Measurements from ENCODE around the gene DENND4A.

Gene DENND4A

DNA sequence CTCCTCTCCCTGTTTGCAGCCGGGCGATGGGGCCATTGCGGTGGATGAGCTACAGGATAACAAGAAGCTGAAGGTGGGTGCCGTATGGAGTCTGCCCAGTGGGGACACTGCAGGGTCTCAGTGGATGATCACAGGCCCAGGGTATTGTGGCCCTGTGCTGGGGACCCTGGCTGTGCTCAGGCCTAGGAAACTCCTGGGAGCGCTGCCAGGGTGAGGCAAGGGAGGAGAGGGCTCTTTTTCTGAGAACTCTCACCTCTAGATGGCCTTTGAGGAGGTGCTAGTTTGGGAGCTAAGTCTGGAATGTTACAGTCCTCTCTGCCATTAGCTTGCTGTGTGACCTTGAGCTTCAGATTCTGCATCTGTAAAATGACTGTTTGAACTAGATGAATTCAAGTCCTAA lies 154.0 kb downstream of the DENND4A start:
- H3K4me2 ChIP-seq (ENCODE audit: insufficient read depth, low read length) = no peak overlapping the region
- TF ChIP-seq, protein P1, sequence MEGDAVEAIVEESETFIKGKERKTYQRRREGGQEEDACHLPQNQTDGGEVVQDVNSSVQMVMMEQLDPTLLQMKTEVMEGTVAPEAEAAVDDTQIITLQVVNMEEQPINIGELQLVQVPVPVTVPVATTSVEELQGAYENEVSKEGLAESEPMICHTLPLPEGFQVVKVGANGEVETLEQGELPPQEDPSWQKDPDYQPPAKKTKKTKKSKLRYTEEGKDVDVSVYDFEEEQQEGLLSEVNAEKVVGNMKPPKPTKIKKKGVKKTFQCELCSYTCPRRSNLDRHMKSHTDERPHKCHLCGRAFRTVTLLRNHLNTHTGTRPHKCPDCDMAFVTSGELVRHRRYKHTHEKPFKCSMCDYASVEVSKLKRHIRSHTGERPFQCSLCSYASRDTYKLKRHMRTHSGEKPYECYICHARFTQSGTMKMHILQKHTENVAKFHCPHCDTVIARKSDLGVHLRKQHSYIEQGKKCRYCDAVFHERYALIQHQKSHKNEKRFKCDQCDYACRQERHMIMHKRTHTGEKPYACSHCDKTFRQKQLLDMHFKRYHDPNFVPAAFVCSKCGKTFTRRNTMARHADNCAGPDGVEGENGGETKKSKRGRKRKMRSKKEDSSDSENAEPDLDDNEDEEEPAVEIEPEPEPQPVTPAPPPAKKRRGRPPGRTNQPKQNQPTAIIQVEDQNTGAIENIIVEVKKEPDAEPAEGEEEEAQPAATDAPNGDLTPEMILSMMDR (IDR thresholded peaks at IDR 0.05; ENCODE audit: borderline replicate concordance, extremely low read depth, low read length, poor library complexity, severe bottlenecking) = no peak
- TF ChIP-seq EZH2 (IDR thresholded peaks at IDR 0.05; ENCODE audit: borderline replicate concordance, low read depth, low read length, severe bottlenecking) = no peak
- H4K20me1 ChIP-seq (ENCODE audit: insufficient read depth, low read length) = no peaks in the 10 kb centered on the region
- no peak overlapping the region for H2AFZ ChIP-seq (ENCODE audit: low read depth, low read length)
- H3K4me3 ChIP-seq (ENCODE audit: low read depth in 1 of 2, low read length in 2 of 2) = no peak overlapping the region
- ATAC-seq (ENCODE audit: insufficient read depth, low read depth) (no peak), DNase-seq (no peak)
- no peaks in the 10 kb centered on the region for H3K36me3 ChIP-seq (ENCODE audit: insufficient read depth, low read length)
- no peaks in the 10 kb centered on the region for H3K9me3 ChIP-seq (ENCODE audit: insufficient read depth, low read length, severe bottlenecking)
- H3K4me1 ChIP-seq (ENCODE audit: insufficient read depth, low read length) = peaks cover 9% of the 10 kb centered on the region
- H3K79me2 ChIP-seq (ENCODE audit: insufficient read depth, low read length) = no peaks in the 10 kb centered on the region
- H3K9ac ChIP-seq (ENCODE audit: low read depth, low read length) = no peak overlapping the region
- H3K27me3 ChIP-seq (ENCODE audit: insufficient read depth, low read length, poor library complexity) = no peaks in the 10 kb centered on the region
- H3K27ac ChIP-seq (ENCODE audit: low read length) = no peak overlapping the region

DNA sequence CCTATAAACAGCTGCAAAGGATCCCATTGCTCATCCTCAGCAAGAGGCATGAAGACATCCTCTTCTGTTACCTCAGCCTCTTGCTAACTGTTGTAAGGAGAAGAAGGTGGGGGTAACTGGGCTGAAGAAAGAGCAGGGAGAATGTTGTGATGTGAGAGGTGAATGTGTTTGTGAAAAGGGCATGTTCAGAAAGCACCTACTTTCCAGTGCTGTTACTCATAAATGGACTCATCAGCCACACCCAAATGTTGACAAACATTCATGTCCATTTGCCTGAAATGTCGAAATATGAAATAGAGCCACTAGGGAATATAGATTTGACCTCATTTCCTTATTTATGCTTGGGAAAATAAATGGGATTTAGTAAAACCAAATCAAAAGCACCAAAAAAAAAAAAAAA lies 157.7 kb downstream of the DENND4A start:
- Histone ChIP-seq H2AFZ (ENCODE audit: low read depth, low read length) (no peak overlapping the region), H3K9me3 (ENCODE audit: insufficient read depth, low read length, severe bottlenecking) (no peaks in the 10 kb centered on the region), H3K79me2 (ENCODE audit: insufficient read depth, low read length) (no peaks in the 10 kb centered on the region), H3K4me2 (ENCODE audit: insufficient read depth, low read length) (no peak overlapping the region), H3K9ac (ENCODE audit: low read depth, low read length) (no peak overlapping the region), H3K27ac (ENCODE audit: low read length) (no peak overlapping the region), H3K4me3 (ENCODE audit: low read depth in 1 of 2, low read length in 2 of 2) (no peak overlapping the region), H3K36me3 (ENCODE audit: insufficient read depth, low read length) (no peaks in the 10 kb centered on the region), H4K20me1 (ENCODE audit: insufficient read depth, low read length) (no peaks in the 10 kb centered on the region), H3K27me3 (ENCODE audit: insufficient read depth, low read length, poor library complexity) (no peaks in the 10 kb centered on the region), H3K4me1 (ENCODE audit: insufficient read depth, low read length) (peaks cover 9% of the 10 kb centered on the region)
- DNase-seq (no peak), ATAC-seq (ENCODE audit: insufficient read depth, low read depth) (no peak)
- TF ChIP-seq, protein P1 (IDR thresholded peaks at IDR 0.05; ENCODE audit: borderline replicate concordance, extremely low read depth, low read length, poor library complexity, severe bottlenecking) = no peak
- no peak for TF ChIP-seq EZH2 (IDR thresholded peaks at IDR 0.05; ENCODE audit: borderline replicate concordance, low read depth, low read length, severe bottlenecking)

DNA sequence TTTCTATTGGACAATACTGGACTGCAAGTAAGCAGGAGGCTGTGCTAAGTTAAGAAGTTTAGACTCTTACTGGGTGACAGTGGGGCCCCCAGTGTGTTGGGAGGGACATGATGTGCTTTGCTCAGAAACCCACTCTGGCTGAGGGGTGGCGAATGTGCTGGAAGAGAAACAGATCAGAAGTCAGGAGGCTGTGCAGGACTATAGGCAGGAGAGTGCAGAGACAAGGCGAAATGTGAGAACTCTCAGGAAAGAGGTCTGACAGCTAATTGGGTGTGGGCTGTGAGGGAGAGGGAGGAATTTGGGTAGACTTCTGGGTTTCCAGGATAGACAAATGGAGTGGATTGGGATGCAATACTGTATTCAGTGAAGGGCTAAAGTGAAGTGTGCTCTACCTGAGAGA lies 158.3 kb downstream of the DENND4A start:
- Histone ChIP-seq H3K4me3 (ENCODE audit: low read depth in 1 of 2, low read length in 2 of 2) (no peak overlapping the region), H3K36me3 (ENCODE audit: insufficient read depth, low read length) (no peaks in the 10 kb centered on the region), H3K9me3 (ENCODE audit: insufficient read depth, low read length, severe bottlenecking) (no peaks in the 10 kb centered on the region), H2AFZ (ENCODE audit: low read depth, low read length) (no peak overlapping the region), H3K4me2 (ENCODE audit: insufficient read depth, low read length) (no peak overlapping the region), H3K9ac (ENCODE audit: low read depth, low read length) (no peak overlapping the region), H3K79me2 (ENCODE audit: insufficient read depth, low read length) (no peaks in the 10 kb centered on the region), H3K27me3 (ENCODE audit: insufficient read depth, low read length, poor library complexity) (no peaks in the 10 kb centered on the region), H3K27ac (ENCODE audit: low read length) (no peak overlapping the region), H3K4me1 (ENCODE audit: insufficient read depth, low read length) (peaks cover 5% of the 10 kb centered on the region), H4K20me1 (ENCODE audit: insufficient read depth, low read length) (no peaks in the 10 kb centered on the region)
- DNase-seq (no peak), ATAC-seq (ENCODE audit: insufficient read depth, low read depth) (no peak)
- TF ChIP-seq, protein P1 (IDR thresholded peaks at IDR 0.05; ENCODE audit: borderline replicate concordance, extremely low read depth, low read length, poor library complexity, severe bottlenecking) = no peak
- TF ChIP-seq EZH2 (IDR thresholded peaks at IDR 0.05; ENCODE audit: borderline replicate concordance, low read depth, low read length, severe bottlenecking) = no peak
